ENCODE results near the gene IFRD2. TPM values are rescaled to one million over a fixed set of nuclear protein-coding genes. Genes with fewer than 3 reads are reported as not detected.

IFRD2 gene
- total and polyA plus RNA-seq, 2 of the 13 experiments (the other 11 are each of a cell fraction or from before 2014, with no cell fraction given), result 32.8 to 96.1 TPM

GRCh38 chr3:50263478-50264382, 28.5 kb downstream of the IFRD2 start (continued):
- TF ChIP-seq, protein P1, sequence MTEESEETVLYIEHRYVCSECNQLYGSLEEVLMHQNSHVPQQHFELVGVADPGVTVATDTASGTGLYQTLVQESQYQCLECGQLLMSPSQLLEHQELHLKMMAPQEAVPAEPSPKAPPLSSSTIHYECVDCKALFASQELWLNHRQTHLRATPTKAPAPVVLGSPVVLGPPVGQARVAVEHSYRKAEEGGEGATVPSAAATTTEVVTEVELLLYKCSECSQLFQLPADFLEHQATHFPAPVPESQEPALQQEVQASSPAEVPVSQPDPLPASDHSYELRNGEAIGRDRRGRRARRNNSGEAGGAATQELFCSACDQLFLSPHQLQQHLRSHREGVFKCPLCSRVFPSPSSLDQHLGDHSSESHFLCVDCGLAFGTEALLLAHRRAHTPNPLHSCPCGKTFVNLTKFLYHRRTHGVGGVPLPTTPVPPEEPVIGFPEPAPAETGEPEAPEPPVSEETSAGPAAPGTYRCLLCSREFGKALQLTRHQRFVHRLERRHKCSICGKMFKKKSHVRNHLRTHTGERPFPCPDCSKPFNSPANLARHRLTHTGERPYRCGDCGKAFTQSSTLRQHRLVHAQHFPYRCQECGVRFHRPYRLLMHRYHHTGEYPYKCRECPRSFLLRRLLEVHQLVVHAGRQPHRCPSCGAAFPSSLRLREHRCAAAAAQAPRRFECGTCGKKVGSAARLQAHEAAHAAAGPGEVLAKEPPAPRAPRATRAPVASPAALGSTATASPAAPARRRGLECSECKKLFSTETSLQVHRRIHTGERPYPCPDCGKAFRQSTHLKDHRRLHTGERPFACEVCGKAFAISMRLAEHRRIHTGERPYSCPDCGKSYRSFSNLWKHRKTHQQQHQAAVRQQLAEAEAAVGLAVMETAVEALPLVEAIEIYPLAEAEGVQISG (CRISPR knock-in tag; IDR thresholded peaks at IDR 0.05), result peak; percentile 2; the same call in 1 of the 2 replicates
- peak; percentile 83 for TF ChIP-seq FOSL2 (CRISPR knock-in tag; IDR thresholded peaks at IDR 0.05)
- TF ChIP-seq, protein P2, sequence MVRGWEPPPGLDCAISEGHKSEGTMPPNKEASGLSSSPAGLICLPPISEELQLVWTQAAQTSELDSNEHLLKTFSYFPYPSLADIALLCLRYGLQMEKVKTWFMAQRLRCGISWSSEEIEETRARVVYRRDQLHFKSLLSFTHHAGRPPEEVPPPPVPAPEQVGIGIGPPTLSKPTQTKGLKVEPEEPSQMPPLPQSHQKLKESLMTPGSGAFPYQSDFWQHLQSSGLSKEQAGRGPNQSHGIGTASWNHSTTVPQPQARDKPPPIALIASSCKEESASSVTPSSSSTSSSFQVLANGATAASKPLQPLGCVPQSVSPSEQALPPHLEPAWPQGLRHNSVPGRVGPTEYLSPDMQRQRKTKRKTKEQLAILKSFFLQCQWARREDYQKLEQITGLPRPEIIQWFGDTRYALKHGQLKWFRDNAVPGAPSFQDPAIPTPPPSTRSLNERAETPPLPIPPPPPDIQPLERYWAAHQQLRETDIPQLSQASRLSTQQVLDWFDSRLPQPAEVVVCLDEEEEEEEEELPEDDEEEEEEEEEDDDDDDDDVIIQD (CRISPR knock-in tag; IDR thresholded peaks at IDR 0.05; ENCODE audit: low read depth), result no peak
- TF ChIP-seq KMT2B (CRISPR knock-in tag; IDR thresholded peaks at IDR 0.05), result no peak

- Histone ChIP-seq H3K4me2 (ENCODE audit: low read depth, low read length) (peak overlapping the region; percentile 29; the same call in 1 of the 2 replicates), H2AFZ (ENCODE audit: low read length) (no peak overlapping the region), H4K20me1 (ENCODE audit: insufficient read depth, low read length) (no peaks in the 10 kb centered on the region), H3K27ac (ENCODE audit: extremely low read length, insufficient read depth, low read length) (peak overlapping the region; percentile 96), H3K4me3 (replicated peaks in 1 of 3; ENCODE audit: insufficient read depth in 1 of 3, low read depth in 2 of 3, low read length in 3 of 3) (0 out of 6 replicates have a peak overlapping the region, but pooled peaks of 1 of the 3 experiments have one; percentile 11), H3K36me3 (replicated peaks in 1 of 2; ENCODE audit: control insufficient read depth in 1 of 2, insufficient read depth in 2 of 2, low read length in 2 of 2) (peaks cover 3 to 8% of the 10 kb centered on the region in 2 experiments; a peak in 2 of 5 replicates), H3K79me2 (ENCODE audit: insufficient read depth, low read length) (peaks cover 12% of the 10 kb centered on the region), H3K27me3 (ENCODE audit: control insufficient read depth in 1 of 2, insufficient read depth in 2 of 2, low read length in 2 of 2) (no peaks in the 10 kb centered on the region), H3K9ac (ENCODE audit: insufficient read depth, low read depth, low read length) (peak overlapping the region; percentile 79), H3K9me3 (ENCODE audit: low read length) (no peaks in the 10 kb centered on the region), H3K4me1 (ENCODE audit: insufficient read depth, low read length) (peaks cover 84% of the 10 kb centered on the region)
- 82% methylated on average over 7 of the region's 7 CpGs for WGBS (ENCODE audit: low lambda C conversion rate)
- FAIRE-seq (no peak), ATAC-seq (no peak), DNase-seq (ENCODE audit: low spot score) (no peak)
- ChIA-PET CTCF (ENCODE audit: low intra/inter-chr PET ratio, low total read pairs) (no interaction called here), POLR2A (interaction anchor here (0.7 to 8.0 kb wide), 13 partner anchors 8 to 67 kb away, joined by 3 to 155 read pairs (median 16); partner anchors contain the start of genes GNAI2, HYAL1, HYAL2 and HYAL3)
- TF ChIP-seq ZFX (CRISPR knock-in tag; IDR thresholded peaks at IDR 0.05; ENCODE audit: low read depth) (peak; percentile 7; the same call in 1 of the 2 replicates), RELA (CRISPR knock-in tag; IDR thresholded peaks at IDR 0.05) (no peak)
- intact Hi-C loops (cut with micrococcal nuclease; ENCODE audit: unreplicated experiment) (loop anchor here (5.0 kb wide), 1 partner anchor 40 kb away; the partner anchor contains the start of gene HYAL1), in situ Hi-C loops (cut with HindIII; ENCODE audit: extremely low pct_ligation_motif_present, low pct_unique_long_range_greater_than_20kb) (loop anchor here (5.0 kb wide), 1 partner anchor 60 kb away; the partner anchor contains the start of gene HYAL2)
- BruUV-seq (replicated peaks), result no TSS peak
These were observed 29.5 kb downstream of the IFRD2 start for GRCh38 chr3:50262778-50263177.

Data from HepG2 (cell line).